ENCODE measurements around the gene KCP. TPM values are rescaled to one million over a fixed set of nuclear protein-coding genes. Genes with fewer than 3 reads are reported as not detected.

Gene KCP
- polyA plus RNA-seq, 1 of the 3 experiments (the other 2 are of a cell fraction) = not detected

Other genes starting within 250 kb of the KCP start
- gene GARIN1A, start 238.4 kb downstream of the KCP start, polyA plus RNA-seq (2012; rRNA removed) = 1.2 TPM in 2 replicates
- gene CALU, start 171.3 kb downstream of the KCP start, polyA plus RNA-seq (2012; rRNA removed) = 195 and 294 TPM in 2 replicates
- gene OPN1SW, start 134.9 kb downstream of the KCP start, polyA plus RNA-seq (2012; rRNA removed) = 0.05 TPM in 1 of 2 replicates, not detected in the other
- gene CCDC136, start 118.7 kb downstream of the KCP start, polyA plus RNA-seq (2012; rRNA removed) = 48.4 and 65.3 TPM in 2 replicates
- gene FLNC, start 80.3 kb downstream of the KCP start, polyA plus RNA-seq (2012; rRNA removed) = 22.5 and 43.7 TPM in 2 replicates
- 437 and 495 TPM in 2 replicates for gene ATP6V1F, start 47.9 kb downstream of the KCP start, polyA plus RNA-seq (2012; rRNA removed)
- 0.62 and 1.0 TPM in 2 replicates for gene IRF5, start 27.2 kb upstream of the KCP start, polyA plus RNA-seq (2012; rRNA removed)
- 27.8 and 32.7 TPM in 2 replicates for gene TNPO3, start 144.4 kb upstream of the KCP start, polyA plus RNA-seq (2012; rRNA removed)
- 6.9 and 7.2 TPM in 2 replicates for gene TSPAN33, start 234.0 kb upstream of the KCP start, polyA plus RNA-seq (2012; rRNA removed)

All from SK-N-SH (cell line).